Loucy (cell line): ENCODE measurements around the gene FNDC1.

ENCODE experiments used
- H2AFZ ChIP-seq: fragments of 200-600 bp; sonication (generic); 2 replicates; pipeline ENCODE4 v1.6.0; 2016; ENCODE audit warnings: antibody characterized with exemption, mild to moderate bottlenecking, low read length, moderate library complexity
- H3F3A ChIP-seq: fragments of 200-600 bp; 2 replicates; pipeline ENCODE4 v1.6.0; 2016; ENCODE audit warnings: antibody characterized with exemption, low read depth, mild to moderate bottlenecking
- H3K27me3 ChIP-seq: fragments of 200-600 bp; sonication (generic); 2 replicates; pipeline ENCODE4 v1.6.1; 2014; ENCODE audit warnings: low read length, mild to moderate bottlenecking; ENCODE audit not compliant: insufficient read depth, poor library complexity, severe bottlenecking
- H3K36me3 ChIP-seq: fragments of 200-600 bp; sonication (generic); 2 replicates; pipeline ENCODE4 v1.6.1; 2016; ENCODE audit warnings: low read length; ENCODE audit not compliant: insufficient read depth
- H3K4me1 ChIP-seq: fragments of 200-600 bp; sonication (generic); 2 replicates; pipeline ENCODE4 v1.5.1; 2014; ENCODE audit warnings: low read length, mild to moderate bottlenecking; ENCODE audit not compliant: insufficient read depth, poor library complexity, severe bottlenecking
- H3K4me2 ChIP-seq: fragments of 200-600 bp; sonication (generic); 2 replicates; pipeline ENCODE4 v1.6.0; 2014; ENCODE audit warnings: antibody characterized with exemption, low read length, low read depth, mild to moderate bottlenecking; ENCODE audit not compliant: poor library complexity, severe bottlenecking
- H3K4me3 ChIP-seq: fragments of 200-600 bp; sonication (generic); 2 replicates; pipeline ENCODE4 v1.5.1; 2014; ENCODE audit warnings: low read length, mild to moderate bottlenecking, mixed read lengths; ENCODE audit not compliant: poor library complexity, severe bottlenecking
- H3K79me2 ChIP-seq: fragments of 200-600 bp; sonication (generic); 2 replicates; pipeline ENCODE4 v1.6.1; 2014; ENCODE audit warnings: low read length; ENCODE audit not compliant: insufficient read depth
- H3K9ac ChIP-seq: fragments of 200-600 bp; sonication (generic); 2 replicates; pipeline ENCODE4 v1.6.0; 2014; ENCODE audit warnings: mild to moderate bottlenecking, low read depth, low read length, moderate library complexity; ENCODE audit not compliant: poor library complexity, severe bottlenecking
- H3K9me2 ChIP-seq: fragments of 200-600 bp; sonication (generic); replicated peaks from 2 replicates; pipeline ENCODE4 v1.6.1; 2016; ENCODE audit warnings: low read depth, low read length, mixed read lengths
- H3K9me3 ChIP-seq: fragments of 200-600 bp; sonication (generic); 2 replicates; pipeline ENCODE4 v1.6.1; 2014; ENCODE audit warnings: mild to moderate bottlenecking, antibody characterized with exemption, low read length, low read depth; ENCODE audit not compliant: insufficient read depth
- H4K20me1 ChIP-seq: fragments of 200-600 bp; sonication (generic); 2 replicates; pipeline ENCODE4 v1.6.0; 2014; ENCODE audit warnings: antibody characterized with exemption, low read length, mild to moderate bottlenecking; ENCODE audit not compliant: insufficient read depth, poor library complexity, severe bottlenecking
- EZH2phosphoT487 ChIP-seq: fragments of 200-600 bp; IDR thresholded peaks from 2 replicates; pipeline ENCODE4 v1.6.1; 2018; ENCODE audit warnings: antibody characterized with exemption, mild to moderate bottlenecking, moderate library complexity, borderline replicate concordance
- TF ChIP-seq, protein P1 (sequence below): fragments of 200-600 bp; sonication (generic); conservative IDR thresholded peaks from 2 replicates; pipeline ENCODE4 v1.5.1; 2014; ENCODE audit warnings: mild to moderate bottlenecking, antibody characterized with exemption, low read length

FNDC1 gene

GRCh38 chr6:159204605-159205004, 35.4 kb downstream of the FNDC1 start:
- TF ChIP-seq, protein P1, sequence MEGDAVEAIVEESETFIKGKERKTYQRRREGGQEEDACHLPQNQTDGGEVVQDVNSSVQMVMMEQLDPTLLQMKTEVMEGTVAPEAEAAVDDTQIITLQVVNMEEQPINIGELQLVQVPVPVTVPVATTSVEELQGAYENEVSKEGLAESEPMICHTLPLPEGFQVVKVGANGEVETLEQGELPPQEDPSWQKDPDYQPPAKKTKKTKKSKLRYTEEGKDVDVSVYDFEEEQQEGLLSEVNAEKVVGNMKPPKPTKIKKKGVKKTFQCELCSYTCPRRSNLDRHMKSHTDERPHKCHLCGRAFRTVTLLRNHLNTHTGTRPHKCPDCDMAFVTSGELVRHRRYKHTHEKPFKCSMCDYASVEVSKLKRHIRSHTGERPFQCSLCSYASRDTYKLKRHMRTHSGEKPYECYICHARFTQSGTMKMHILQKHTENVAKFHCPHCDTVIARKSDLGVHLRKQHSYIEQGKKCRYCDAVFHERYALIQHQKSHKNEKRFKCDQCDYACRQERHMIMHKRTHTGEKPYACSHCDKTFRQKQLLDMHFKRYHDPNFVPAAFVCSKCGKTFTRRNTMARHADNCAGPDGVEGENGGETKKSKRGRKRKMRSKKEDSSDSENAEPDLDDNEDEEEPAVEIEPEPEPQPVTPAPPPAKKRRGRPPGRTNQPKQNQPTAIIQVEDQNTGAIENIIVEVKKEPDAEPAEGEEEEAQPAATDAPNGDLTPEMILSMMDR = no peak
- no peak for TF ChIP-seq EZH2phosphoT487
- Histone ChIP-seq H2AFZ (no peak overlapping the region), H3K4me2 (no peak overlapping the region), H3K9me2 (no peaks in the 10 kb centered on the region), H3K79me2 (no peaks in the 10 kb centered on the region), H3K4me3 (no peak overlapping the region), H4K20me1 (no peaks in the 10 kb centered on the region), H3K9ac (no peak overlapping the region), H3K36me3 (no peaks in the 10 kb centered on the region), H3K9me3 (no peaks in the 10 kb centered on the region), H3K27me3 (no peaks in the 10 kb centered on the region), H3K4me1 (no peaks in the 10 kb centered on the region), H3F3A (no peaks in the 10 kb centered on the region)

DNA sequence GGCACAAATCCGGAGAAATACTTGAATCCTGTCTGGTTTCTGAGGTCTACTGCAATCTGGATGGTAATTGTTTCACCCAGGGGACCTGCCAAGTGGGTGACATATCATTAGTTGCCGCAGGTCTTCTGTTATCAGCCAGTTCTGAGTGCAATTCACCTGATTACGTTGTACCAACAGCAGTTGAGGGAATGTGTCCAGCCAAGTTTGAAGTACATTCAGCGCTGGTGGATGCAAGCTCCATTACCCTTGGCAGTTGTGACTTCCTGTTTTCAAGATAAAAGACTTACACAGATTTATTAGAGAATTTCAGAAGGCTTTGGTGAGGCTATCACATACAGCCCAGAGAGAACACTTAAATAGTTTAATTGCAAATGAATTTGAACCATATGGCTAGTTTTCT, 42.8 kb downstream of the FNDC1 start:
- H3K9me2 ChIP-seq = no peaks in the 10 kb centered on the region
- no peaks in the 10 kb centered on the region for H3K27me3 ChIP-seq
- H3K4me2 ChIP-seq = no peak overlapping the region
- H3K4me3 ChIP-seq = no peak overlapping the region
- H2AFZ ChIP-seq = no peak overlapping the region
- TF ChIP-seq, protein P1 = no peak
- no peak for TF ChIP-seq EZH2phosphoT487
- H3K9me3 ChIP-seq = no peaks in the 10 kb centered on the region
- H3K79me2 ChIP-seq = no peaks in the 10 kb centered on the region
- no peaks in the 10 kb centered on the region for H3F3A ChIP-seq
- no peaks in the 10 kb centered on the region for H4K20me1 ChIP-seq
- no peaks in the 10 kb centered on the region for H3K4me1 ChIP-seq
- H3K9ac ChIP-seq = no peak overlapping the region
- H3K36me3 ChIP-seq = no peaks in the 10 kb centered on the region

DNA sequence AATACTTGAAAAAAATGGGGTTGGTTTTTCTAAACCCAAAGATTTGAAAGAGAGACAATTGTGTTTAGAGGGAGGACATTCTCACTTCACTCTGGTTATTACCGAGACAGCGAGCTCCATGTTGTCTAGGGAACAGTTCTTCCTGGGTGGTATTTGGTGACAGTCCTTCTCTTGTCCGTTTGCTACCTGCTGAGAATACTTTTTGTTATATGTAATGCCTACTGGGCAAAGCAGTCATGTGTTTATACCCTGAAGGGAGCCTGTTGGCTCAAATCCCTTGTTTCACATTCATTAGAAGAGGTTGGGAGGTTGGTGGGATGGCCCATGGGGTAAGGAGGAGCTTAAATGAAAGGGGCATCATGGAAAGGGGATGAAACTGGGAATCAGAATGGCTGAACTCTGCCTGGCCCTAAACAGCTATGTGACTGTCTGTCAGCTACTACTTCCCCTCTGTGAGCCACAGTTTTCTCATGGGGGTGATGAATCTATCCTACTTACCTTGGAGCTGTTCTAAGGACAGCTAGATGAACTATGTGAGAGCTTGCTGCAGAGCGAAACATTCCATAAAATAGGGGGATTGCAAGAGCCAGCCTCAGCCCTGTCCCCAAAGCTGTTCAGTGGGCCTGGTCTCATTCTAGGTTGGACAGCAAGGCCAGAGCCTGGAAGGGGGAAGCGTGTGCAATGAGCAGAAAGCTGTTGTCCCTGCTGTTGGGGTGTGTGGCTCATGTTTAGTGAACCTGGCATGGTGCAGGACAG, 43.5 kb downstream of the FNDC1 start:
- H4K20me1 ChIP-seq = no peaks in the 10 kb centered on the region
- no peak overlapping the region for H2AFZ ChIP-seq
- no peaks in the 10 kb centered on the region for H3F3A ChIP-seq
- no peaks in the 10 kb centered on the region for H3K79me2 ChIP-seq
- no peaks in the 10 kb centered on the region for H3K36me3 ChIP-seq
- no peaks in the 10 kb centered on the region for H3K9me2 ChIP-seq
- no peak overlapping the region for H3K4me2 ChIP-seq
- H3K9ac ChIP-seq = no peak overlapping the region
- TF ChIP-seq EZH2phosphoT487 = no peak
- TF ChIP-seq, protein P1 = no peak
- H3K27me3 ChIP-seq = no peaks in the 10 kb centered on the region
- H3K9me3 ChIP-seq = no peaks in the 10 kb centered on the region
- no peaks in the 10 kb centered on the region for H3K4me1 ChIP-seq
- H3K4me3 ChIP-seq = no peak overlapping the region
